GM23338 (cell line): Measurements from ENCODE around the gene ZNF783. TPM values are rescaled to one million over a fixed set of nuclear protein-coding genes. Genes with fewer than 3 reads are reported as not detected.
"Not testable (repeated sequence)": the region's sequence is repeated elsewhere in the genome, so short reads cannot be mapped to it uniquely, and the experiment has no call there.

ENCODE experiments used
- ATAC-seq: fragments of 200-7000 bp; cut with Tn5 transposase; 3 replicates; pipeline ENCODE4 v1.9.1; 2020
- DNase-seq: peaks from one replicate; pipeline ENCODE4 v3.0.0-alpha.2; 2015; ENCODE audit warnings: low spot score
- H2AFZ ChIP-seq: fragments of 200-600 bp; sonication (generic); 2 replicates; pipeline ENCODE4 v1.8.0; 2016; ENCODE audit warnings: antibody characterized with exemption, mild to moderate bottlenecking, moderate library complexity
- H3F3A ChIP-seq: fragments of 200-600 bp; sonication (generic); replicated peaks from 2 replicates; pipeline ENCODE4 v1.8.0; 2017; ENCODE audit warnings: antibody characterized with exemption, mixed run types, low read depth
- H3K27ac ChIP-seq: fragments of 200-600 bp; sonication (generic); 2 replicates; pipeline ENCODE4 v1.6.1; 2016; ENCODE audit warnings: low read depth
- H3K27me3 ChIP-seq: fragments of 200-600 bp; sonication (generic); 2 replicates; pipeline ENCODE4 v1.8.0; 2016; ENCODE audit warnings: mild to moderate bottlenecking, mixed run types, moderate library complexity; ENCODE audit not compliant: insufficient read depth
- H3K36me3 ChIP-seq: fragments of 200-600 bp; sonication (generic); 2 replicates; pipeline ENCODE4 v1.8.0; 2016; ENCODE audit warnings: mild to moderate bottlenecking; ENCODE audit not compliant: insufficient read depth
- H3K4me1 ChIP-seq: fragments of 200-600 bp; sonication (generic); 2 replicates; pipeline ENCODE4 v1.8.0; 2016; ENCODE audit warnings: mild to moderate bottlenecking, moderate library complexity; ENCODE audit not compliant: insufficient read depth
- H3K4me2 ChIP-seq: fragments of 200-600 bp; sonication (generic); 2 replicates; pipeline ENCODE4 v1.7.1; 2017; ENCODE audit warnings: mixed run types
- H3K4me3 ChIP-seq: fragments of 200-600 bp; sonication (generic); 2 replicates; pipeline ENCODE4 v1.6.1; 2016; ENCODE audit warnings: mixed run types
- H3K79me2 ChIP-seq: fragments of 200-600 bp; sonication (generic); replicated peaks from 2 replicates; pipeline ENCODE4 v1.8.0; 2017; ENCODE audit warnings: mild to moderate bottlenecking; ENCODE audit not compliant: insufficient read depth
- H3K9me2 ChIP-seq: fragments of 200-600 bp; sonication (generic); 2 replicates; pipeline ENCODE4 v1.8.0; 2017; ENCODE audit not compliant: insufficient read depth
- H4K20me1 ChIP-seq: fragments of 200-600 bp; sonication (generic); replicated peaks from 2 replicates; pipeline ENCODE4 v1.8.0; 2017; ENCODE audit warnings: mild to moderate bottlenecking; ENCODE audit not compliant: insufficient read depth
- H3K27ac Mint-ChIP-seq: 2 replicates; pipeline ENCODE4 v1.8.0; 2020; ENCODE audit warnings: inconsistent platforms, mild to moderate bottlenecking, moderate library complexity, mixed read lengths
- H3K27me3 Mint-ChIP-seq: 3 replicates; pipeline ENCODE4 v1.8.0; 2022; ENCODE audit warnings: low read depth, mild to moderate bottlenecking, moderate library complexity, mixed read lengths, inconsistent platforms; ENCODE audit not compliant: insufficient read depth, poor library complexity
- H3K36me3 Mint-ChIP-seq: 3 replicates; pipeline ENCODE4 v1.8.0; 2021; ENCODE audit warnings: low read depth, mild to moderate bottlenecking, inconsistent platforms, moderate library complexity, mixed read lengths
- H3K4me1 Mint-ChIP-seq: 3 replicates; pipeline ENCODE4 v1.8.0; 2020; ENCODE audit warnings: mild to moderate bottlenecking, inconsistent platforms, mixed read lengths
- H3K4me3 Mint-ChIP-seq: 3 replicates; pipeline ENCODE4 v1.8.0; 2021; ENCODE audit warnings: moderate library complexity, mild to moderate bottlenecking, inconsistent platforms, mixed read lengths
- H3K9me3 Mint-ChIP-seq: 3 replicates; pipeline ENCODE4 v1.8.0; 2020; ENCODE audit warnings: moderate library complexity, mild to moderate bottlenecking, inconsistent platforms, mixed read lengths
- CREB1 ChIP-seq: fragments of 250-450 bp; sonication (Bioruptor Pico); IDR thresholded peaks from 2 replicates; pipeline ENCODE4 v1.5.0; 2020; ENCODE audit warnings: low read depth, mild to moderate bottlenecking, moderate library complexity
- ETS1 ChIP-seq: IDR thresholded peaks from 2 replicates; pipeline ENCODE4 v1.6.1; 2016; ENCODE audit warnings: antibody characterized with exemption
- EZH2 ChIP-seq: fragments of 200-600 bp; sonication (generic); IDR thresholded peaks from one replicate; pipeline ENCODE4 v1.8.0; 2017; ENCODE audit warnings: antibody characterized with exemption, mild to moderate bottlenecking, low read depth; ENCODE audit not compliant: unreplicated experiment
- EZH2phosphoT487 ChIP-seq: fragments of 200-600 bp; sonication (generic); IDR thresholded peaks from one replicate; pipeline ENCODE4 v1.8.1; 2018; ENCODE audit warnings: antibody characterized with exemption; ENCODE audit not compliant: unreplicated experiment
- NANOG ChIP-seq: IDR thresholded peaks from 2 replicates; pipeline ENCODE4 v1.6.1; 2016; ENCODE audit warnings: antibody characterized with exemption, borderline replicate concordance
- POLR2AphosphoS5 ChIP-seq: IDR thresholded peaks from 2 replicates; pipeline ENCODE4 v1.6.1; 2016; ENCODE audit warnings: antibody characterized with exemption, low read depth
- STAT1 ChIP-seq: IDR thresholded peaks from one replicate; pipeline ENCODE4 v1.6.1; 2016; ENCODE audit warnings: antibody characterized with exemption; ENCODE audit not compliant: unreplicated experiment
- ZNF114 ChIP-seq: fragments of 250-450 bp; sonication (Bioruptor Pico); IDR thresholded peaks from 2 replicates; pipeline ENCODE4 v1.5.0; 2020; ENCODE audit warnings: mild to moderate bottlenecking, moderate library complexity
- polyA plus RNA-seq: library from polyadenylated mRNA; unstranded; fragments of >200 nt; fragmentation: Nextera tagmentation; extraction: Ambion mirVana; gene quantifications from 2 replicates; pipeline ENCODE4 v1.2.1, GENCODE V29; 2016
- total RNA-seq: library from RNA; depleted of rRNA; stranded (reverse); fragments of >200 nt; shearing (Covaris generic); gene quantifications from 2 replicates; pipeline ENCODE4 v1.2.3, GENCODE V29; 2014
- TF ChIP-seq, protein P1 (sequence below): fragments of 250-450 bp; sonication (Bioruptor Pico); IDR thresholded peaks from 2 replicates; pipeline ENCODE4 v1.5.0; 2020; ENCODE audit warnings: mild to moderate bottlenecking, moderate library complexity
- TF ChIP-seq, protein P2 (sequence below), 2 experiments: fragments of 200-600 bp in 1 of 2; sonication (generic) in 1 of 2; conservative IDR thresholded peaks; 2 replicates each; pipeline versions ENCODE4 v1.5.1 to v1.6.1; 2016 to 2017; ENCODE audit warnings: antibody characterized with exemption in 2 of 2, low read depth in 2 of 2, mild to moderate bottlenecking in 2 of 2, moderate library complexity in 1 of 2

Gene ZNF783
- total and polyA plus RNA-seq, 2 experiments from 2014 or later: 2.1 to 9.0 TPM

DNA sequence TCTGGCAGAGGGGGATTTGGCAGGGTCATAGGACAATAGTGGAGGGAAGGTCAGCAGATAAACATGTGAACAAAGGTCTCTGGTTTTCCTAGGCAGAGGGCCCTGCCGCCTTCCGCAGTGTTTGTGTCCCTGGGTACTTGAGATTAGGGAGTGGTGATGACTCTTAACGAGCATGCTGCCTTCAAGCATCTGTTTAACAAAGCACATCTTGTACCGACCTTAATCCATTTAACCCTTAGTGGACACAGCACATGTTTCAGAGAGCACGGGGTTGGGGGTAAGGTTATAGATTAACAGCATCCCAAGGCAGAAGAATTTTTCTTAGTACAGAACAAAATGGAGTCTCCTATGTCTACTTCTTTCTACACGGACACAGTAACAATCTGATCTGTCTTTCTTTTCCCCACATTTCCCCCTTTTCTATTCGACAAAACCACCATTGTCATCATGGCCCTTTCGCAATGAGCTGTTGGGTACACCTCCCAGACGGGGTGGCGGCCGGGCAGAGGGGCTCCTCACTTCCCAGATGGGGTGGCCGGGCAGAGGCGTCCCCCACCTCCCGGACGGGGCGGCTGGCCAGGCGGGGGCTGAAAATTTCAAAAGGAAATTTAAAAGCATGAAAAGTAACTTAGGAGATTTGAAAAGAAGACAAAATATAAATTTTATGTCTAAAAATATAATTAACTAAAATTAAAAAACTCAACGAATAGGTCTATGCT, 70.8 kb downstream of the ZNF783 start:
- not testable (repeated sequence) for H3K4me1 ChIP-seq, H2AFZ ChIP-seq, H3F3A ChIP-seq, H3K36me3 ChIP-seq, H3K36me3 Mint-ChIP-seq, H4K20me1 ChIP-seq, H3K27ac ChIP-seq, H3K4me3 Mint-ChIP-seq, H3K27ac Mint-ChIP-seq, H3K4me3 ChIP-seq, DNase-seq, H3K27me3 ChIP-seq, H3K4me1 Mint-ChIP-seq, H3K9me2 ChIP-seq, ATAC-seq, H3K4me2 ChIP-seq, H3K79me2 ChIP-seq
- H3K9me3 Mint-ChIP-seq: peaks cover 17% of the 10 kb centered on the region; the same call in 2 of the 3 replicates
- H3K27me3 Mint-ChIP-seq: peaks cover 11% of the 10 kb centered on the region

DNA sequence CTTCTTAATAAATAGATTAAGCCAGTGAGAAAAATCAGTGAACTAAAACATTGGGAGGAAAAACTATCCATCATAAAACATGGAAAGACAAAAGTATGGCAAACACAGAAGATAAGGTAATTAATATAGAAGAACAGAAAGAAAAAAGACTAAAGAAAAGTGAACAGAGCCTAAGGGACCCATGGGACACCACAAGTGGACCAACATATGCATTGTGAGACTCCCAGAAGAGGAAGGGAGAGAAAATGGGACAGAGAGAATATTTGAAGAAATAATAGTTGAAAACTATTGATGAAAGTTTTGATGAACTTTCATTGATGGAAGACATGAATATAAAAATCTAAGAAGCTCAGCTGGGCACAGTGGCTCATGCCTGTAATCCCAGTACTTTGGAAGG, 71.3 kb downstream of the ZNF783 start:
- Histone ChIP-seq H3K9me2 (0 out of 2 replicates have a peak, but pooled peaks cover 3% of the 10 kb centered on the region), H3K4me3 (no peak overlapping the region), H3K4me1 (no peaks in the 10 kb centered on the region), H3K36me3 (no peaks in the 10 kb centered on the region), H3K27ac (no peak overlapping the region), H3K27me3 (no peaks in the 10 kb centered on the region), H2AFZ (no peak overlapping the region), H3K4me2 (no peak overlapping the region), H4K20me1 (no peaks in the 10 kb centered on the region), H3F3A (no peaks in the 10 kb centered on the region), H3K79me2 (no peaks in the 10 kb centered on the region)
- no peaks in the 10 kb centered on the region for H3K4me1 Mint-ChIP-seq
- ATAC-seq (no peak), DNase-seq (no peak)
- H3K36me3 Mint-ChIP-seq: no peaks in the 10 kb centered on the region; the same call in 2 of the 3 replicates
- no peak overlapping the region for H3K4me3 Mint-ChIP-seq
- H3K9me3 Mint-ChIP-seq: peaks cover 19% of the 10 kb centered on the region; the same call in 2 of the 3 replicates
- no peak overlapping the region for H3K27ac Mint-ChIP-seq
- H3K27me3 Mint-ChIP-seq: peaks cover 11% of the 10 kb centered on the region
- no peak for TF ChIP-seq STAT1
- TF ChIP-seq EZH2: no peak
- TF ChIP-seq ZNF114 (CRISPR knock-in tag): no peak
- TF ChIP-seq, protein P1, sequence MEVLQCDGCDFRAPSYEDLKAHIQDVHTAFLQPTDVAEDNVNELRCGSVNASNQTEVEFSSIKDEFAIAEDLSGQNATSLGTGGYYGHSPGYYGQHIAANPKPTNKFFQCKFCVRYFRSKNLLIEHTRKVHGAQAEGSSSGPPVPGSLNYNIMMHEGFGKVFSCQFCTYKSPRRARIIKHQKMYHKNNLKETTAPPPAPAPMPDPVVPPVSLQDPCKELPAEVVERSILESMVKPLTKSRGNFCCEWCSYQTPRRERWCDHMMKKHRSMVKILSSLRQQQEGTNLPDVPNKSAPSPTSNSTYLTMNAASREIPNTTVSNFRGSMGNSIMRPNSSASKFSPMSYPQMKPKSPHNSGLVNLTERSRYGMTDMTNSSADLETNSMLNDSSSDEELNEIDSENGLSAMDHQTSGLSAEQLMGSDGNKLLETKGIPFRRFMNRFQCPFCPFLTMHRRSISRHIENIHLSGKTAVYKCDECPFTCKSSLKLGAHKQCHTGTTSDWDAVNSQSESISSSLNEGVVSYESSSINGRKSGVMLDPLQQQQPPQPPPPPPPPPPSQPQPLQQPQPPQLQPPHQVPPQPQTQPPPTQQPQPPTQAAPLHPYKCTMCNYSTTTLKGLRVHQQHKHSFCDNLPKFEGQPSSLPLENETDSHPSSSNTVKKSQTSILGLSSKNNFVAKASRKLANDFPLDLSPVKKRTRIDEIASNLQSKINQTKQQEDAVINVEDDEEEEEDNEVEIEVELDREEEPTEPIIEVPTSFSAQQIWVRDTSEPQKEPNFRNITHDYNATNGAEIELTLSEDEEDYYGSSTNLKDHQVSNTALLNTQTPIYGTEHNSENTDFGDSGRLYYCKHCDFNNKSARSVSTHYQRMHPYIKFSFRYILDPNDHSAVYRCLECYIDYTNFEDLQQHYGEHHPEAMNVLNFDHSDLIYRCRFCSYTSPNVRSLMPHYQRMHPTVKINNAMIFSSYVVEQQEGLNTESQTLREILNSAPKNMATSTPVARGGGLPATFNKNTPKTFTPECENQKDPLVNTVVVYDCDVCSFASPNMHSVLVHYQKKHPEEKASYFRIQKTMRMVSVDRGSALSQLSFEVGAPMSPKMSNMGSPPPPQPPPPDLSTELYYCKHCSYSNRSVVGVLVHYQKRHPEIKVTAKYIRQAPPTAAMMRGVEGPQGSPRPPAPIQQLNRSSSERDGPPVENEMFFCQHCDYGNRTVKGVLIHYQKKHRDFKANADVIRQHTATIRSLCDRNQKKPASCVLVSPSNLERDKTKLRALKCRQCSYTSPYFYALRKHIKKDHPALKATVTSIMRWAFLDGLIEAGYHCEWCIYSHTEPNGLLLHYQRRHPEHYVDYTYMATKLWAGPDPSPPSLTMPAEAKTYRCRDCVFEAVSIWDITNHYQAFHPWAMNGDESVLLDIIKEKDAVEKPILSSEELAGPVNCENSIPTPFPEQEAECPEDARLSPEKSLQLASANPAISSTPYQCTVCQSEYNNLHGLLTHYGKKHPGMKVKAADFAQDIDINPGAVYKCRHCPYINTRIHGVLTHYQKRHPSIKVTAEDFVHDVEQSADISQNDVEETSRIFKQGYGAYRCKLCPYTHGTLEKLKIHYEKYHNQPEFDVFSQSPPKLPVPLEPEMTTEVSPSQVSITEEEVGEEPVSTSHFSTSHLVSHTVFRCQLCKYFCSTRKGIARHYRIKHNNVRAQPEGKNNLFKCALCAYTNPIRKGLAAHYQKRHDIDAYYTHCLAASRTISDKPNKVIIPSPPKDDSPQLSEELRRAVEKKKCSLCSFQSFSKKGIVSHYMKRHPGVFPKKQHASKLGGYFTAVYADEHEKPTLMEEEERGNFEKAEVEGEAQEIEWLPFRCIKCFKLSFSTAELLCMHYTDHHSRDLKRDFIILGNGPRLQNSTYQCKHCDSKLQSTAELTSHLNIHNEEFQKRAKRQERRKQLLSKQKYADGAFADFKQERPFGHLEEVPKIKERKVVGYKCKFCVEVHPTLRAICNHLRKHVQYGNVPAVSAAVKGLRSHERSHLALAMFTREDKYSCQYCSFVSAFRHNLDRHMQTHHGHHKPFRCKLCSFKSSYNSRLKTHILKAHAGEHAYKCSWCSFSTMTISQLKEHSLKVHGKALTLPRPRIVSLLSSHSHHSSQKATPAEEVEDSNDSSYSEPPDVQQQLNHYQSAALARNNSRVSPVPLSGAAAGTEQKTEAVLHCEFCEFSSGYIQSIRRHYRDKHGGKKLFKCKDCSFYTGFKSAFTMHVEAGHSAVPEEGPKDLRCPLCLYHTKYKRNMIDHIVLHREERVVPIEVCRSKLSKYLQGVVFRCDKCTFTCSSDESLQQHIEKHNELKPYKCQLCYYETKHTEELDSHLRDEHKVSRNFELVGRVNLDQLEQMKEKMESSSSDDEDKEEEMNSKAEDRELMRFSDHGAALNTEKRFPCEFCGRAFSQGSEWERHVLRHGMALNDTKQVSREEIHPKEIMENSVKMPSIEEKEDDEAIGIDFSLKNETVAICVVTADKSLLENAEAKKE (CRISPR knock-in tag): no peak
- no peak for TF ChIP-seq NANOG
- TF ChIP-seq CREB1 (CRISPR knock-in tag): no peak
- no peak for TF ChIP-seq ETS1
- no peak for TF ChIP-seq POLR2AphosphoS5
- TF ChIP-seq, protein P2, sequence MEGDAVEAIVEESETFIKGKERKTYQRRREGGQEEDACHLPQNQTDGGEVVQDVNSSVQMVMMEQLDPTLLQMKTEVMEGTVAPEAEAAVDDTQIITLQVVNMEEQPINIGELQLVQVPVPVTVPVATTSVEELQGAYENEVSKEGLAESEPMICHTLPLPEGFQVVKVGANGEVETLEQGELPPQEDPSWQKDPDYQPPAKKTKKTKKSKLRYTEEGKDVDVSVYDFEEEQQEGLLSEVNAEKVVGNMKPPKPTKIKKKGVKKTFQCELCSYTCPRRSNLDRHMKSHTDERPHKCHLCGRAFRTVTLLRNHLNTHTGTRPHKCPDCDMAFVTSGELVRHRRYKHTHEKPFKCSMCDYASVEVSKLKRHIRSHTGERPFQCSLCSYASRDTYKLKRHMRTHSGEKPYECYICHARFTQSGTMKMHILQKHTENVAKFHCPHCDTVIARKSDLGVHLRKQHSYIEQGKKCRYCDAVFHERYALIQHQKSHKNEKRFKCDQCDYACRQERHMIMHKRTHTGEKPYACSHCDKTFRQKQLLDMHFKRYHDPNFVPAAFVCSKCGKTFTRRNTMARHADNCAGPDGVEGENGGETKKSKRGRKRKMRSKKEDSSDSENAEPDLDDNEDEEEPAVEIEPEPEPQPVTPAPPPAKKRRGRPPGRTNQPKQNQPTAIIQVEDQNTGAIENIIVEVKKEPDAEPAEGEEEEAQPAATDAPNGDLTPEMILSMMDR (conservative IDR thresholded peaks at IDR 0.05; ENCODE audit: low read depth in 2 of 2): no peak
- TF ChIP-seq EZH2phosphoT487: no peak
